ENCODE results near the gene KANK4. TPM values are rescaled to one million over a fixed set of nuclear protein-coding genes. Genes with fewer than 3 reads are reported as not detected.
A peak's percentile ranks its signal among the peaks of the same experiment; 100 is the strongest.

The KANK4 gene
- total RNA-seq, 1 donor: under 0.01 TPM

GRCh38 chr1:62321446-62321845, 2.2 kb upstream of the KANK4 start:
- no peak overlapping the region for H3K27ac ChIP-seq (ENCODE audit: low read depth, low read length)
- peaks cover 11% of the 10 kb centered on the region for H3K4me1 ChIP-seq (ENCODE audit: insufficient read depth, low read length)
- peaks cover 30% of the 10 kb centered on the region for H3K27me3 ChIP-seq (ENCODE audit: insufficient read depth, low read length)
- H3K9me3 ChIP-seq (ENCODE audit: low read depth, low read length): no peaks in the 10 kb centered on the region
- no peak overlapping the region for H3K4me3 ChIP-seq (ENCODE audit: insufficient read depth, low read length)
- no peaks in the 10 kb centered on the region for H3K79me2 ChIP-seq (ENCODE audit: insufficient read depth, low read length)
- TF ChIP-seq CTCF (IDR thresholded peaks at IDR 0.05; ENCODE audit: extremely low read depth, low read depth, low read length): no peak
- H3K4me2 ChIP-seq (ENCODE audit: insufficient read depth, low read length): no peak overlapping the region
- peak; percentile 96 for DNase-seq (ENCODE audit: insufficient read length, low spot score, missing footprints)
- no peak overlapping the region for H2AFZ ChIP-seq (ENCODE audit: low read length)
- no peaks in the 10 kb centered on the region for H4K20me1 ChIP-seq (ENCODE audit: insufficient read depth, low read length)
- no peaks in the 10 kb centered on the region for H3K36me3 ChIP-seq (ENCODE audit: insufficient read depth, low read length)

GRCh38 chr1:62318320-62318755, 896 bp downstream of the KANK4 start:
- Histone ChIP-seq H3K4me3 (ENCODE audit: insufficient read depth, low read length) (no peak overlapping the region), H3K27me3 (ENCODE audit: insufficient read depth, low read length) (peaks cover 30% of the 10 kb centered on the region), H2AFZ (ENCODE audit: low read length) (no peak overlapping the region), H3K4me1 (ENCODE audit: insufficient read depth, low read length) (peaks cover 2% of the 10 kb centered on the region), H3K27ac (ENCODE audit: low read depth, low read length) (no peak overlapping the region), H3K4me2 (ENCODE audit: insufficient read depth, low read length) (no peak overlapping the region), H3K79me2 (ENCODE audit: insufficient read depth, low read length) (no peaks in the 10 kb centered on the region), H3K9me3 (ENCODE audit: low read depth, low read length) (no peaks in the 10 kb centered on the region), H3K36me3 (ENCODE audit: insufficient read depth, low read length) (no peaks in the 10 kb centered on the region), H4K20me1 (ENCODE audit: insufficient read depth, low read length) (no peaks in the 10 kb centered on the region)
- TF ChIP-seq CTCF (IDR thresholded peaks at IDR 0.05; ENCODE audit: extremely low read depth, low read depth, low read length): no peak
- DNase-seq (ENCODE audit: insufficient read length, low spot score, missing footprints): no peak

- H3K27ac ChIP-seq (ENCODE audit: low read depth, low read length): no peak overlapping the region
- no peak for DNase-seq (ENCODE audit: insufficient read length, low spot score, missing footprints)
- no peak for TF ChIP-seq CTCF (IDR thresholded peaks at IDR 0.05; ENCODE audit: extremely low read depth, low read depth, low read length)
- no peak overlapping the region for H3K4me3 ChIP-seq (ENCODE audit: insufficient read depth, low read length)
- H4K20me1 ChIP-seq (ENCODE audit: insufficient read depth, low read length): no peaks in the 10 kb centered on the region
- no peak overlapping the region for H2AFZ ChIP-seq (ENCODE audit: low read length)
- H3K9me3 ChIP-seq (ENCODE audit: low read depth, low read length): no peaks in the 10 kb centered on the region
- peaks cover 2% of the 10 kb centered on the region for H3K4me1 ChIP-seq (ENCODE audit: insufficient read depth, low read length)
- H3K27me3 ChIP-seq (ENCODE audit: insufficient read depth, low read length): peaks cover 34% of the 10 kb centered on the region
- H3K36me3 ChIP-seq (ENCODE audit: insufficient read depth, low read length): no peaks in the 10 kb centered on the region
- no peaks in the 10 kb centered on the region for H3K79me2 ChIP-seq (ENCODE audit: insufficient read depth, low read length)
- no peak overlapping the region for H3K4me2 ChIP-seq (ENCODE audit: insufficient read depth, low read length)
These were observed 2.0 kb downstream of the KANK4 start for GRCh38 chr1:62317021-62317768.

- no peaks in the 10 kb centered on the region for H3K36me3 ChIP-seq (ENCODE audit: insufficient read depth, low read length)
- no peak overlapping the region for H2AFZ ChIP-seq (ENCODE audit: low read length)
- H3K27me3 ChIP-seq (ENCODE audit: insufficient read depth, low read length): peaks cover 36% of the 10 kb centered on the region
- TF ChIP-seq CTCF (IDR thresholded peaks at IDR 0.05; ENCODE audit: extremely low read depth, low read depth, low read length): no peak
- no peak for DNase-seq (ENCODE audit: insufficient read length, low spot score, missing footprints)
- H3K4me1 ChIP-seq (ENCODE audit: insufficient read depth, low read length): no peaks in the 10 kb centered on the region
- no peaks in the 10 kb centered on the region for H4K20me1 ChIP-seq (ENCODE audit: insufficient read depth, low read length)
- H3K4me3 ChIP-seq (ENCODE audit: insufficient read depth, low read length): no peak overlapping the region
- H3K27ac ChIP-seq (ENCODE audit: low read depth, low read length): no peak overlapping the region
- H3K9me3 ChIP-seq (ENCODE audit: low read depth, low read length): no peaks in the 10 kb centered on the region
- no peak overlapping the region for H3K4me2 ChIP-seq (ENCODE audit: insufficient read depth, low read length)
- H3K79me2 ChIP-seq (ENCODE audit: insufficient read depth, low read length): no peaks in the 10 kb centered on the region
These were observed 3.1 kb downstream of the KANK4 start for GRCh38 chr1:62316135-62316534.
